SK-N-SH (cell line): ENCODE measurements around the gene ETHE1. TPM values are rescaled to one million over a fixed set of nuclear protein-coding genes. Genes with fewer than 3 reads are reported as not detected.

ENCODE experiments used
- CTCF ChIA-PET: fragments of 300-600, 350-600 bp; formaldehyde crosslinking; extraction: SDS; loops from one replicate; lab custom pipeline; 2021; lab: Yijun Ruan, JAX
- POLR2A ChIA-PET: fragments of 350-600 bp; sonication (Branson Sonifier 250); formaldehyde crosslinking; extraction: SDS; loops from one replicate; lab custom pipeline; 2020; ENCODE audit warnings: antibody characterized with exemption, inconsistent platforms; lab: Yijun Ruan, JAX
- DNase-seq: peaks from one replicate; pipeline ENCODE4 v3.0.0; 2012
- H2AFZ ChIP-seq: fragments of 200-600 bp; sonication (generic); 2 replicates; pipeline ENCODE4 v1.8.1; 2016; ENCODE audit warnings: antibody characterized with exemption, mild to moderate bottlenecking, low read depth
- H3F3A ChIP-seq: fragments of 200-600 bp; sonication (generic); replicated peaks from 2 replicates; pipeline ENCODE3; 2016; ENCODE audit warnings: antibody characterized with exemption, mild to moderate bottlenecking; ENCODE audit not compliant: insufficient read depth
- H3K27ac ChIP-seq, 2 experiments: fragments of 200-500 bp in 1 of 2; fragments of 200-600 bp in 1 of 2; sonication (Bioruptor generic) in 1 of 2; sonication (generic), shearing (Covaris generic) in 1 of 2; 2 replicates each; pipeline versions ENCODE4 v1.5.1 to v1.6.1; 2014 to 2016; ENCODE audit warnings: low read depth in 2 of 2, inconsistent platforms in 1 of 2, low read length in 1 of 2, mild to moderate bottlenecking in 1 of 2, mixed read lengths in 1 of 2
- H3K27me3 ChIP-seq: fragments of 200-600 bp; sonication (generic), shearing (Covaris generic); 2 replicates; pipeline ENCODE4 v1.6.1; 2016; ENCODE audit warnings: mixed run types; ENCODE audit not compliant: insufficient read depth
- H3K36me3 ChIP-seq, 2 experiments: fragments of 200-500 bp in 1 of 2; fragments of 200-600 bp in 1 of 2; sonication (Bioruptor generic) in 1 of 2; sonication (generic) in 1 of 2; replicated peaks in 1 of 2; 2 replicates each; pipeline versions ENCODE3 to v1.5.1; 2014 to 2016; ENCODE audit warnings: low read length in 1 of 2, mild to moderate bottlenecking in 1 of 2; ENCODE audit not compliant: insufficient read depth in 2 of 2, control insufficient read depth in 1 of 2
- H3K4me1 ChIP-seq, 2 experiments: fragments of 200-500 bp in 1 of 2; fragments of 200-600 bp in 1 of 2; sonication (Bioruptor generic) in 1 of 2; sonication (generic), shearing (Covaris generic) in 1 of 2; 2 replicates each; pipeline versions ENCODE4 v1.5.1 to v1.6.1; 2014 to 2016; ENCODE audit warnings: low read depth in 1 of 2, low read length in 1 of 2, mixed run types in 1 of 2; ENCODE audit not compliant: insufficient read depth in 2 of 2, control insufficient read depth in 1 of 2
- H3K4me2 ChIP-seq: fragments of 200-600 bp; sonication (generic), shearing (Covaris generic); 2 replicates; pipeline ENCODE4 v1.6.1; 2017; ENCODE audit warnings: mixed run types
- H3K4me3 ChIP-seq, 2 experiments: fragments of 200-500 bp in 1 of 2; fragments of 200-600 bp in 1 of 2; sonication (Bioruptor generic) in 1 of 2; sonication (generic), shearing (Covaris generic) in 1 of 2; 2 replicates each; pipeline versions ENCODE4 v1.5.1 to v1.8.1; 2014 to 2016; ENCODE audit warnings: low read depth in 2 of 2, inconsistent platforms in 1 of 2, low read length in 1 of 2, mild to moderate bottlenecking in 1 of 2, mixed read lengths in 1 of 2, moderate library complexity in 1 of 2
- H3K79me2 ChIP-seq: fragments of 200-600 bp; sonication (generic); 2 replicates; pipeline ENCODE4 v1.8.1; 2017; ENCODE audit warnings: mild to moderate bottlenecking; ENCODE audit not compliant: insufficient read depth
- H3K9ac ChIP-seq: fragments of 200-600 bp; sonication (generic); 2 replicates; pipeline ENCODE4 v1.6.1; 2017; ENCODE audit warnings: mixed run types
- H3K9me2 ChIP-seq: fragments of 200-600 bp; sonication (generic); 2 replicates; pipeline ENCODE4 v1.6.1; 2017; ENCODE audit warnings: mixed run types
- H3K9me3 ChIP-seq: fragments of 200-600 bp; sonication (generic); 2 replicates; pipeline ENCODE4 v1.6.1; 2017; ENCODE audit warnings: mixed run types, mild to moderate bottlenecking, moderate library complexity
- H4K20me1 ChIP-seq: fragments of 200-600 bp; sonication (generic); 2 replicates; pipeline ENCODE4 v1.6.1; 2017; ENCODE audit warnings: mild to moderate bottlenecking, mixed run types; ENCODE audit not compliant: insufficient read depth
- ELF1 ChIP-seq: IDR thresholded peaks from 2 replicates; pipeline ENCODE4 v1.4.0; 2012
- EP300 ChIP-seq, 2 experiments: IDR thresholded peaks; 2 replicates each; pipeline versions ENCODE4 v1.4.0 to v1.6.1; 2012; ENCODE audit warnings: borderline replicate concordance in 1 of 2, low read depth in 1 of 2, low read length in 1 of 2
- EZH2phosphoT487 ChIP-seq: fragments of 200-600 bp; sonication (generic); IDR thresholded peaks from 2 replicates; pipeline ENCODE4 v1.6.1; 2017; ENCODE audit warnings: low read depth, mixed run types, mild to moderate bottlenecking, antibody characterized with exemption, moderate library complexity, borderline replicate concordance
- FOSL2 ChIP-seq: IDR thresholded peaks from 2 replicates; pipeline ENCODE4 v1.4.0; 2012; ENCODE audit warnings: low read depth, mild to moderate bottlenecking, moderate library complexity, borderline replicate concordance
- MEF2A ChIP-seq: IDR thresholded peaks from 2 replicates; pipeline ENCODE4 v1.4.0; 2012; ENCODE audit warnings: low read depth, borderline replicate concordance
- MXI1 ChIP-seq: IDR thresholded peaks from 2 replicates; pipeline ENCODE4 v1.6.1; 2012; ENCODE audit warnings: mild to moderate bottlenecking, low read depth, low read length, improper control_type of control experiment
- NFIC ChIP-seq: IDR thresholded peaks from 2 replicates; pipeline ENCODE4 v1.4.0; 2012; ENCODE audit warnings: borderline replicate concordance
- NRF1 ChIP-seq: IDR thresholded peaks from 2 replicates; pipeline ENCODE4 v1.6.1; 2012; ENCODE audit warnings: low read depth, mild to moderate bottlenecking, low read length
- RAD21 ChIP-seq: IDR thresholded peaks from 2 replicates; pipeline ENCODE4 v1.6.1; 2012; ENCODE audit warnings: mild to moderate bottlenecking, low read length
- RCOR1 ChIP-seq: fragments of 150-350 bp; IDR thresholded peaks from 2 replicates; pipeline ENCODE4 v1.6.1; 2017; ENCODE audit warnings: antibody characterized with exemption, low read length
- RFX5 ChIP-seq: IDR thresholded peaks from 2 replicates; pipeline ENCODE4 v1.6.1; 2012; ENCODE audit warnings: mild to moderate bottlenecking, improper control_type of control experiment, low read length
- RXRA ChIP-seq: IDR thresholded peaks from 2 replicates; pipeline ENCODE4 v1.4.0; 2012; ENCODE audit warnings: low read depth, mild to moderate bottlenecking, borderline replicate concordance
- TAF1 ChIP-seq: IDR thresholded peaks from 2 replicates; pipeline ENCODE4 v1.6.1; 2012; ENCODE audit warnings: low read depth, mild to moderate bottlenecking, low read length, moderate library complexity, borderline replicate concordance
- TEAD4 ChIP-seq: IDR thresholded peaks from 2 replicates; pipeline ENCODE4 v1.4.0; 2012; ENCODE audit warnings: mild to moderate bottlenecking, borderline replicate concordance; ENCODE audit not compliant: insufficient read depth
- WGBS: methylation state at CpG from one replicate; pipeline ENCODE4 v1.1.6; 2017; ENCODE audit warnings: low lambda C conversion rate; 5-methylcytosine and 5-hydroxymethylcytosine counted together
- polyA plus RNA-seq, 3 experiments: library from polyadenylated mRNA; depleted of rRNA; stranded (reverse); fragments of >200 nt; gene quantifications; 2 replicates each; pipeline ENCODE4 v1.2.3, GENCODE V29; 2012
- TF ChIP-seq, protein P1 (sequence below): IDR thresholded peaks from 2 replicates; pipeline ENCODE4; 2012
- TF ChIP-seq, protein P2 (sequence below): fragments of 200-600 bp; sonication (generic); IDR thresholded peaks from 2 replicates; pipeline ENCODE4 v1.6.1; 2017; ENCODE audit warnings: antibody characterized with exemption, mild to moderate bottlenecking, moderate library complexity
- TF ChIP-seq, protein P3 (sequence below): fragments of 150-350 bp; IDR thresholded peaks from 2 replicates; pipeline ENCODE4 v1.6.1; 2017; ENCODE audit warnings: antibody characterized with exemption, low read length, low read depth, borderline replicate concordance

ETHE1 gene
- polyA plus RNA-seq, 1 of the 3 experiments (the other 2 are of a cell fraction) = 86.2 TPM

DNA sequence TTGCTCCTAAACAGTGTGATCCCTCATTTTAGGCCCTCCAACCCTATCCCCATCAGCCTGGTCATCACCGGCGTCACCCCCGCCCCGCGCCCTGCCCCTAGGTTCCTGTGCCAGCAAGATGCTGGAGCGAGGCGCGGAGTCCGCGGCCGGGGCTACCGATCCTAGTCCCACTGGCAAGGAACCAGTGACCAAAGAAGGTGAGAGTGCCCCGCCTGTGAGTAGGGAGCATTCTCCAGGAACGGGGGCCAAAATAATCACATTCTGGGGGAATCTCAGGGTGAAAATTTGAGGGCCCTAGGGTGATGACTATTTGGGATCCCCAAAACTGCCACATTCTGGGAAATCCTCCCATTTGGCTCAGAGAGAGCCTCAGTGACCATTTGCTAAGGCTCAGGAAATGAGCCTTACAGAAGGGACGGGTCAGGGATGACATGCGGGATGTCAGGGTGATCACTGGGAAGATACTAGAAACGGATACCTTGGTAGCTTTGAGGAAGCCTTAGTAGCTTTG is 7.4 kb upstream of the ETHE1 start:
- Histone ChIP-seq H3K4me1 (peaks cover 0 to 10% of the 10 kb centered on the region in 2 experiments; a peak in 1 of 4 replicates), H3F3A (peaks cover 23% of the 10 kb centered on the region), H3K4me3 (peak overlapping the region in 1 of 2 experiments; percentile 15; a peak in 1 of 4 replicates), H3K9me3 (no peaks in the 10 kb centered on the region), H3K9ac (no peak overlapping the region), H4K20me1 (no peaks in the 10 kb centered on the region), H2AFZ (no peak overlapping the region), H3K9me2 (no peaks in the 10 kb centered on the region), H3K4me2 (no peak overlapping the region), H3K79me2 (no peaks in the 10 kb centered on the region), H3K27me3 (no peaks in the 10 kb centered on the region), H3K36me3 (peaks cover 11 to 17% of the 10 kb centered on the region in 2 experiments), H3K27ac (peak overlapping the region; percentile 56 to 78; a peak in 3 of 4 replicates)
- DNase-seq = peak; percentile 33
- POLR2A ChIA-PET = interaction anchor here (1.2 kb wide), 1 partner anchor 60 kb away, joined by 3 read pairs; no protein-coding TSS in a partner anchor
- no peak for TF ChIP-seq RXRA
- TF ChIP-seq, protein P1, sequence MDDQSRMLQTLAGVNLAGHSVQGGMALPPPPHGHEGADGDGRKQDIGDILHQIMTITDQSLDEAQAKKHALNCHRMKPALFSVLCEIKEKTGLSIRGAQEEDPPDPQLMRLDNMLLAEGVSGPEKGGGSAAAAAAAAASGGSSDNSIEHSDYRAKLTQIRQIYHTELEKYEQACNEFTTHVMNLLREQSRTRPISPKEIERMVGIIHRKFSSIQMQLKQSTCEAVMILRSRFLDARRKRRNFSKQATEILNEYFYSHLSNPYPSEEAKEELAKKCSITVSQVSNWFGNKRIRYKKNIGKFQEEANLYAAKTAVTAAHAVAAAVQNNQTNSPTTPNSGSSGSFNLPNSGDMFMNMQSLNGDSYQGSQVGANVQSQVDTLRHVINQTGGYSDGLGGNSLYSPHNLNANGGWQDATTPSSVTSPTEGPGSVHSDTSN = no peak
- TF ChIP-seq FOSL2 = no peak
- TF ChIP-seq ELF1 = no peak
- no peak for TF ChIP-seq EP300 (IDR thresholded peaks at IDR 0.05; ENCODE audit: borderline replicate concordance in 1 of 2, low read depth in 1 of 2, low read length in 1 of 2)
- TF ChIP-seq RAD21 = no peak
- no peak for TF ChIP-seq EZH2phosphoT487
- no peak for TF ChIP-seq TEAD4
- TF ChIP-seq NFIC = no peak
- no peak for TF ChIP-seq RCOR1
- CTCF ChIA-PET = interaction anchor here (1.7 to 24.7 kb wide), 5 partner anchors 15 to 95 kb away, joined by 6 to 632 read pairs (median 27); no protein-coding TSS in a partner anchor
- WGBS = 71% methylated on average over 10 of the region's 17 CpGs

DNA sequence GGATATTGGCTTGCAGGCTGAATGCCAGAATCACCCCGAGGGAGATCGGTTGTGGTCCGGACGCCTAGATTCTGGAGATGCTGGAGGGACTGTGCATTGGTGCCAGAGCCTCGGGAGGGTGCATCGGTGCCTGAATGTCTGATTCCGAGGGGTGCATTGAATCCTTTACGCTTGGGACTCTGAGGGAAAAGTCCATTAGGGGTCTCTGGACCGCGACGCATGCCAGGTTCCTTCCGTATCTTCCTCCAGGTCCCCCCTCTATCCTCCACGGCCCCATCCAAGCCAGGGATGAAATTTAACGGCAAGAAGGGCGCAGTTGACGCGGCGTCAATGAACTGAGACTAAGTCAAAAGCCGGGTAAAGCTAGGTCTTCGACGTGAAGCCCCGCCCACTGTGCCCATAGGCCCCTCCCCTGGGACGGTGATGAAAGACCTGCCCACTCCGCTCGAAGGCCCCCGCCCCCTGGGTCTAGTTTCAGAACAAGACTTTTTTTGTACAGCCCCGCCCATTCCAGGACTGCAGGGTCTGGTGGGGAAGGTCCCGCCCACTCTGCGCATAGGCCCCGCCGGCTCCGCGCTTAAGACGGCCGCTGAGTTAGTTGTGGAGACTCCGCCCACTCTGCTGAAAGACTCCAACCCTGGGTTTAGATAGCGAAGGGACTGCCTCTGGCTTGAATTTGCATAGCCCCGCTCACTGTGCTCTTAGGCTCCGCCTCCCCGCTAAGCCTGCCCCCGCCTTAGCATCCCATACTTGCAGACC is 6.7 kb upstream of the ETHE1 start:
- Histone ChIP-seq H3K27me3 (no peaks in the 10 kb centered on the region), H3K36me3 (peaks cover 5 to 11% of the 10 kb centered on the region in 2 experiments), H3K4me2 (peak overlapping the region; percentile 78), H3F3A (peaks cover 23% of the 10 kb centered on the region), H3K79me2 (no peaks in the 10 kb centered on the region), H3K4me1 (peaks cover 0 to 10% of the 10 kb centered on the region in 2 experiments; a peak in 1 of 4 replicates), H3K27ac (peak overlapping the region; percentile 78 to 95), H3K9me2 (no peaks in the 10 kb centered on the region), H4K20me1 (no peaks in the 10 kb centered on the region), H3K9me3 (no peaks in the 10 kb centered on the region), H2AFZ (peak overlapping the region; percentile 74), H3K9ac (peak overlapping the region; percentile 56; the same call in 1 of the 2 replicates), H3K4me3 (peak overlapping the region; percentile 59 to 63)
- 0% methylated on average over 20 of the region's 41 CpGs for WGBS
- DNase-seq = peak; percentile 97
- ChIA-PET CTCF (interaction anchor here (1.7 to 24.7 kb wide), 4 partner anchors 15 to 94 kb away, joined by 6 to 632 read pairs (median 32); no protein-coding TSS in a partner anchor), POLR2A (interaction anchor here (1.1 to 1.2 kb wide), 3 partner anchors 47 to 134 kb away, joined by 3 to 6 read pairs (median 3); no protein-coding TSS in a partner anchor)
- TF ChIP-seq NRF1 = peak; percentile 55
- TF ChIP-seq RCOR1 = peak; percentile 21; the same call in 1 of the 2 replicates
- TF ChIP-seq NFIC = no peak
- no peak for TF ChIP-seq EP300 (IDR thresholded peaks at IDR 0.05; ENCODE audit: borderline replicate concordance in 1 of 2, low read depth in 1 of 2, low read length in 1 of 2)
- TF ChIP-seq TAF1 = 0 out of 2 replicates have a peak, but pooled peaks have one; percentile 12
- TF ChIP-seq, protein P2, sequence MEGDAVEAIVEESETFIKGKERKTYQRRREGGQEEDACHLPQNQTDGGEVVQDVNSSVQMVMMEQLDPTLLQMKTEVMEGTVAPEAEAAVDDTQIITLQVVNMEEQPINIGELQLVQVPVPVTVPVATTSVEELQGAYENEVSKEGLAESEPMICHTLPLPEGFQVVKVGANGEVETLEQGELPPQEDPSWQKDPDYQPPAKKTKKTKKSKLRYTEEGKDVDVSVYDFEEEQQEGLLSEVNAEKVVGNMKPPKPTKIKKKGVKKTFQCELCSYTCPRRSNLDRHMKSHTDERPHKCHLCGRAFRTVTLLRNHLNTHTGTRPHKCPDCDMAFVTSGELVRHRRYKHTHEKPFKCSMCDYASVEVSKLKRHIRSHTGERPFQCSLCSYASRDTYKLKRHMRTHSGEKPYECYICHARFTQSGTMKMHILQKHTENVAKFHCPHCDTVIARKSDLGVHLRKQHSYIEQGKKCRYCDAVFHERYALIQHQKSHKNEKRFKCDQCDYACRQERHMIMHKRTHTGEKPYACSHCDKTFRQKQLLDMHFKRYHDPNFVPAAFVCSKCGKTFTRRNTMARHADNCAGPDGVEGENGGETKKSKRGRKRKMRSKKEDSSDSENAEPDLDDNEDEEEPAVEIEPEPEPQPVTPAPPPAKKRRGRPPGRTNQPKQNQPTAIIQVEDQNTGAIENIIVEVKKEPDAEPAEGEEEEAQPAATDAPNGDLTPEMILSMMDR = no peak
- TF ChIP-seq, protein P3, sequence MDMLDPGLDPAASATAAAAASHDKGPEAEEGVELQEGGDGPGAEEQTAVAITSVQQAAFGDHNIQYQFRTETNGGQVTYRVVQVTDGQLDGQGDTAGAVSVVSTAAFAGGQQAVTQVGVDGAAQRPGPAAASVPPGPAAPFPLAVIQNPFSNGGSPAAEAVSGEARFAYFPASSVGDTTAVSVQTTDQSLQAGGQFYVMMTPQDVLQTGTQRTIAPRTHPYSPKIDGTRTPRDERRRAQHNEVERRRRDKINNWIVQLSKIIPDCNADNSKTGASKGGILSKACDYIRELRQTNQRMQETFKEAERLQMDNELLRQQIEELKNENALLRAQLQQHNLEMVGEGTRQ = no peak
- TF ChIP-seq MEF2A = no peak
- no peak for TF ChIP-seq RFX5
- 0 out of 2 replicates have a peak, but pooled peaks have one; percentile 1 for TF ChIP-seq MXI1
- TF ChIP-seq, protein P1 = peak; percentile 53
